Retinal pigment epithelial cell (primary cell): ENCODE data around the gene SMIM15.

ENCODE experiments used
- DNase-seq: peaks from one replicate; pipeline ENCODE4 v3.0.0-alpha.2; 2010; ENCODE audit warnings: low read depth
- H3K4me3 ChIP-seq: 2 replicates; pipeline ENCODE4 v1.5.1; 2011; ENCODE audit warnings: mild to moderate bottlenecking, low read length, control low read depth, moderate library complexity
- TF ChIP-seq, protein P1 (sequence below): conservative IDR thresholded peaks from 2 replicates; pipeline ENCODE4 v1.5.1; 2011; ENCODE audit warnings: low read depth, low read length, control low read depth, inconsistent platforms

Gene SMIM15

DNA sequence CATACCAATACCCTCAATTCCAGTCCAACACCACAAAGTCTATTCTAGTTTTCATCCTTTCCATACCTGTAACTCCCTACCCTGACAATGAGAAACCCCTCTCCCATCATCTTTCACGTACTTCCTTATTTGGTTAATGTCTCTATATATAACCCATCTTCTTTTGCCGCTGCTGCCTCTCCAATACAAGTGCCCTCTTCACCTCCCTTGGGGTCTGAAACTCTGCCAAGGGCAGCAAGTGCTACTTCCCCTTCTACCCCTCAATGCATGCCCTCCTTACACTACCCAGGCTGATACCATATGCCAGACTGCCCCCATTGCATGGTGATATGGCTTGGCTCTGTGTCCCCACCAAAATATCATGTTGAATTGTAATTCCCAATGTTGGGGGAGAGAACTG lies 24.4 kb upstream of the SMIM15 start:
- DNase-seq = no peak
- no peak overlapping the region for H3K4me3 ChIP-seq
- TF ChIP-seq, protein P1, sequence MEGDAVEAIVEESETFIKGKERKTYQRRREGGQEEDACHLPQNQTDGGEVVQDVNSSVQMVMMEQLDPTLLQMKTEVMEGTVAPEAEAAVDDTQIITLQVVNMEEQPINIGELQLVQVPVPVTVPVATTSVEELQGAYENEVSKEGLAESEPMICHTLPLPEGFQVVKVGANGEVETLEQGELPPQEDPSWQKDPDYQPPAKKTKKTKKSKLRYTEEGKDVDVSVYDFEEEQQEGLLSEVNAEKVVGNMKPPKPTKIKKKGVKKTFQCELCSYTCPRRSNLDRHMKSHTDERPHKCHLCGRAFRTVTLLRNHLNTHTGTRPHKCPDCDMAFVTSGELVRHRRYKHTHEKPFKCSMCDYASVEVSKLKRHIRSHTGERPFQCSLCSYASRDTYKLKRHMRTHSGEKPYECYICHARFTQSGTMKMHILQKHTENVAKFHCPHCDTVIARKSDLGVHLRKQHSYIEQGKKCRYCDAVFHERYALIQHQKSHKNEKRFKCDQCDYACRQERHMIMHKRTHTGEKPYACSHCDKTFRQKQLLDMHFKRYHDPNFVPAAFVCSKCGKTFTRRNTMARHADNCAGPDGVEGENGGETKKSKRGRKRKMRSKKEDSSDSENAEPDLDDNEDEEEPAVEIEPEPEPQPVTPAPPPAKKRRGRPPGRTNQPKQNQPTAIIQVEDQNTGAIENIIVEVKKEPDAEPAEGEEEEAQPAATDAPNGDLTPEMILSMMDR = no peak

DNA sequence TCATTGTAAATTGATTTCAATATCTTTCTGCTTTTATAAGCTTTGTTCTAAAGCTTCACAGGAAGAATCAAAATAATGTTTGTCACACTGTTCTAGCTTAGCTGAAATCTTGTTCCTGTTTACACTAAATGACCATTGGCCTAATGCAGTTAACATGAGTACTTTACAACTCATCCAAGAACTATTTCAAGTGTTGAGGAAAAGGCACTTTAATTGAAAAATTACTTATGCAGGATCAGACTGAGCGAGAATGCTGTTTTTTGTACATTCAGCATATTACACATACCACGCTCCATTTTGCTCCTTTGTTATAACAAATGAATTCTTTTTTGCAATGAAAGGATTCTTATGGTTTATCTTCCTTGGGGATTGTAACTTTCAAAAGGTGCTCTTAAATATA lies 22.4 kb upstream of the SMIM15 start:
- TF ChIP-seq, protein P1 = no peak
- no peak overlapping the region for H3K4me3 ChIP-seq
- no peak for DNase-seq

DNA sequence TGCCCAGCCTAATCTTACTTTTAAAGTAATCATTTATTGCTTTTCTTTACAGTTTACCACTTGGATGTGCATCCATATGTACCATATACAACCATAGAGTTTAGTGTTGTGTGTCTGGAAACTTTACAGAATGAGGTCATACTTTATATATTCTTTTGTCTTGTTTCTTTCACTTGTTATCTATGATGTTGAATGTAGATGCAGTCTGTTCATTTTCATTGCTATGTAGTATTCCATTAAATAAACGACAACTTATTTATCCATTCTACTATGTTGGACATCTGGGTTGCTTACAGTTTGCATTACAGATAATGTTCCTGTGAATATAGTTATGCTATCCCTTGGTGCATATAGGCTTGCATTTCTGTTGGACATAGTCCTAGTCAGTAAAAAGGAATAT lies 21.3 kb upstream of the SMIM15 start:
- no peak overlapping the region for H3K4me3 ChIP-seq
- TF ChIP-seq, protein P1 = no peak
- no peak for DNase-seq

DNA sequence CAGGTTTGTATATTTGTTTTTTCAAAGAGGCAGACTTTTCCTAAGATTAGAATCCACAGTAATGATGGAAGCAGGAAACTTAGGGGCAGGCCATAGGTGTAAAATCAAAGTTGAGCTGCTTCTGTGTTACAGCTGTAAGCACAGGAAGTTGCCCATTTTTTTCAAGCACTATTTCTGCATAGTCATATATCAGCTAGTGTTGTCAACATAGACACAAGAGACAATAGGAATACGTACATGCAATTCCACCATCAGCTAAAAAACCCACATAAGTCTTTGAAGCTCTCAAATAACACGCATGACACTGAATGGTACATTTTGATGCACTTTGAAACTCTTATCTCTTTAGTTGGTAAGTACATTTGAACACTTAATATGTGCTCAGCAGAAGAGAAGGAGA lies 20.2 kb upstream of the SMIM15 start:
- H3K4me3 ChIP-seq = no peak overlapping the region
- TF ChIP-seq, protein P1 = no peak
- DNase-seq = no peak

DNA sequence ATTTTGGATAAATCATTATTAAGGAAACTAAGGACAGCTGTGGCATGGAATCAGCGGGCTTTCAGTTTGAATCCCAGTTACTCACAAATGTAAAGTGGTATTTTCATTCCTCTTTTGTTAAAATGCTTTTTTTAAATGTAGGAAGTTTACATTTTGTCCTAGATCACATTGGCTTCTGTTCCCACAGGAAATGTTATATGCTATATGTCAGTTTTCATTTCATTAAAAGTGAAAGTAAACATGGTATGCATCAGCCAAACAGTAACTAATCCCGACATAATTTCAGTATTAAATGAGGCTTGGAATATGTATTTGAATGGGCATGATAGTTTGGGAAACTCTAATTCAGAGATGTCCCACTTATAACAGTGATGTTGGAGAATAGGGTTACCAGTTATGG lies 18.6 kb upstream of the SMIM15 start:
- TF ChIP-seq, protein P1 = no peak
- no peak overlapping the region for H3K4me3 ChIP-seq
- no peak for DNase-seq

DNA sequence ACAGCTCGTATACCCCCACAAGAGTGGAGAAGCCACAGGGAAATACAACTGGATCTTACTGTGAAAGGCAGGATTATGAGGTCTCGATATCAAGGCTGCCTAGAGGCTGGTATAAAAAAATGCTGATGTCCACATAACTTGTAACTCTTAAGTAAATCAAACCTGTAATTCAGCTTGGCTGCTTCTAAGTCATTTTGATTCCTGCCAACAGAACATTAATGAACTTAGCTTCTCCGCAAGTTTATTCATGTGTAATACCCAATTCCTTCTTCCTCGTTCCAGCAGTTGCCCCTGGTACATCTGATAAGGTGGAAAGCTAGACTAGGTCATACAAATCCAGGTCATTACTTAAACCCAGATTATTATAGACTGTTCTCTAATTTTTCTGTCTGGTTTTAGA lies 16.4 kb upstream of the SMIM15 start:
- peak; percentile 96 for DNase-seq
- no peak overlapping the region for H3K4me3 ChIP-seq
- TF ChIP-seq, protein P1 = no peak

DNA sequence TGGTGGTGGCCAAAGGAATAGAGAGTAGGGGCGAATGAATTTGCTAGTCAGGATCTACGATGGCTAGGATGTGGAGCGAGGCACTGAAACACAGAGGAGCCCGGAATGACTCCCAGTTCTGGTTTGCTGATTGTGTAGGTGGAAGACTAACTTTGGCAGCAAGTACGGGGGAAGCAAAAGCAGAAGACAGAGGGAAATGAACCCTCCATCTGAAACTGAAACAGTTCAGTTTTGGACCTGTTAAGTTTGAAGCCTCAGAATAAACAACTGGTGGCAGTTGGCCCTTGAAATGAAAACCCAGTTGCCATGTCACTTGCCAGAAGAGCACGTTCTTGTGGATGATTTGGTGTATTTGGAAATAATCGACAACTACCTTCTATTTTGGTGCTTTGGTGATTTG lies 15.4 kb upstream of the SMIM15 start:
- no peak overlapping the region for H3K4me3 ChIP-seq
- no peak for DNase-seq
- TF ChIP-seq, protein P1 = no peak
